Measurements from ENCODE around the gene HTRA1. TPM values are rescaled to one million over a fixed set of nuclear protein-coding genes. Genes with fewer than 3 reads are reported as not detected.

Gene HTRA1
- total and polyA plus RNA-seq, 2 donors (not counting 1 experiment from before 2014, with no cell fraction given): 109 to 216 TPM

GRCh38 chr10:122486406-122487080, 25.2 kb downstream of the HTRA1 start:
- no peak for DNase-seq (ENCODE audit: low read depth in 2 of 2)
- H3K4me3 ChIP-seq (replicated peaks in 1 of 4; ENCODE audit: control extremely low read depth in 1 of 4, insufficient read depth in 1 of 4, low read depth in 3 of 4, low read length in 4 of 4): no peak overlapping the region
- no peaks in the 10 kb centered on the region for H3K27me3 ChIP-seq (ENCODE audit: control insufficient read depth, insufficient read depth, low read length)
- H3K4me1 ChIP-seq (ENCODE audit: control insufficient read depth, extremely low read depth, insufficient read depth, low read length): peaks cover 3% of the 10 kb centered on the region
- TF ChIP-seq EZH2 (IDR thresholded peaks at IDR 0.05; ENCODE audit: low read length, missing control alignments): no peak
- no peak for TF ChIP-seq CTCF (conservative IDR thresholded peaks at IDR 0.05 in 1 of 2, IDR thresholded peaks at IDR 0.05 in 1 of 2; ENCODE audit: low read depth in 1 of 2, low read length in 2 of 2)
- H4K20me1 ChIP-seq (ENCODE audit: control insufficient read depth, extremely low read depth, insufficient read depth, low read length): no peaks in the 10 kb centered on the region
- no peaks in the 10 kb centered on the region for H3K79me2 ChIP-seq (ENCODE audit: control insufficient read depth, insufficient read depth, low read length)
- H3K9me3 ChIP-seq (ENCODE audit: control insufficient read depth, insufficient read depth, low read depth, low read length): no peaks in the 10 kb centered on the region
- no peak overlapping the region for H3K4me2 ChIP-seq (ENCODE audit: extremely low read depth, insufficient read depth, low read length)
- H3K27ac ChIP-seq (ENCODE audit: insufficient read depth, low read length): no peak overlapping the region
- no peak overlapping the region for H2AFZ ChIP-seq (ENCODE audit: low read length)
- no peaks in the 10 kb centered on the region for H3K36me3 ChIP-seq (ENCODE audit: control insufficient read depth, insufficient read depth, low read length)
- H3K9ac ChIP-seq (ENCODE audit: insufficient read depth, low read length): no peak overlapping the region

GRCh38 chr10:122487174-122487765, 25.9 kb downstream of the HTRA1 start:
- no peak overlapping the region for H3K9ac ChIP-seq (ENCODE audit: insufficient read depth, low read length)
- no peaks in the 10 kb centered on the region for H4K20me1 ChIP-seq (ENCODE audit: control insufficient read depth, extremely low read depth, insufficient read depth, low read length)
- no peaks in the 10 kb centered on the region for H3K79me2 ChIP-seq (ENCODE audit: control insufficient read depth, insufficient read depth, low read length)
- no peaks in the 10 kb centered on the region for H3K36me3 ChIP-seq (ENCODE audit: control insufficient read depth, insufficient read depth, low read length)
- DNase-seq (ENCODE audit: low read depth in 2 of 2): peak in 1 of 2 donors; percentile 87
- no peak overlapping the region for H2AFZ ChIP-seq (ENCODE audit: low read length)
- H3K27me3 ChIP-seq (ENCODE audit: control insufficient read depth, insufficient read depth, low read length): no peaks in the 10 kb centered on the region
- H3K27ac ChIP-seq (ENCODE audit: insufficient read depth, low read length): no peak overlapping the region
- no peaks in the 10 kb centered on the region for H3K9me3 ChIP-seq (ENCODE audit: control insufficient read depth, insufficient read depth, low read depth, low read length)
- H3K4me1 ChIP-seq (ENCODE audit: control insufficient read depth, extremely low read depth, insufficient read depth, low read length): peaks cover 3% of the 10 kb centered on the region
- TF ChIP-seq EZH2 (IDR thresholded peaks at IDR 0.05; ENCODE audit: low read length, missing control alignments): no peak
- no peak for TF ChIP-seq CTCF (conservative IDR thresholded peaks at IDR 0.05 in 1 of 2, IDR thresholded peaks at IDR 0.05 in 1 of 2; ENCODE audit: low read depth in 1 of 2, low read length in 2 of 2)
- no peak overlapping the region for H3K4me3 ChIP-seq (replicated peaks in 1 of 4; ENCODE audit: control extremely low read depth in 1 of 4, insufficient read depth in 1 of 4, low read depth in 3 of 4, low read length in 4 of 4)
- no peak overlapping the region for H3K4me2 ChIP-seq (ENCODE audit: extremely low read depth, insufficient read depth, low read length)

- Histone ChIP-seq H2AFZ (ENCODE audit: low read length) (no peak overlapping the region), H3K9ac (ENCODE audit: insufficient read depth, low read length) (no peak overlapping the region), H3K9me3 (ENCODE audit: control insufficient read depth, insufficient read depth, low read depth, low read length) (no peaks in the 10 kb centered on the region), H3K79me2 (ENCODE audit: control insufficient read depth, insufficient read depth, low read length) (no peaks in the 10 kb centered on the region), H3K27ac (ENCODE audit: insufficient read depth, low read length) (no peak overlapping the region), H3K4me2 (ENCODE audit: extremely low read depth, insufficient read depth, low read length) (no peak overlapping the region), H3K36me3 (ENCODE audit: control insufficient read depth, insufficient read depth, low read length) (no peaks in the 10 kb centered on the region), H3K4me3 (replicated peaks in 1 of 4; ENCODE audit: control extremely low read depth in 1 of 4, insufficient read depth in 1 of 4, low read depth in 3 of 4, low read length in 4 of 4) (no peak overlapping the region), H4K20me1 (ENCODE audit: control insufficient read depth, extremely low read depth, insufficient read depth, low read length) (no peaks in the 10 kb centered on the region), H3K4me1 (ENCODE audit: control insufficient read depth, extremely low read depth, insufficient read depth, low read length) (peaks cover 3% of the 10 kb centered on the region), H3K27me3 (ENCODE audit: control insufficient read depth, insufficient read depth, low read length) (no peaks in the 10 kb centered on the region)
- DNase-seq (ENCODE audit: low read depth in 2 of 2): peak; percentile 33 to 73
- TF ChIP-seq EZH2 (IDR thresholded peaks at IDR 0.05; ENCODE audit: low read length, missing control alignments) (no peak), CTCF (conservative IDR thresholded peaks at IDR 0.05 in 1 of 2, IDR thresholded peaks at IDR 0.05 in 1 of 2; ENCODE audit: low read depth in 1 of 2, low read length in 2 of 2) (no peak)
Measured at GRCh38 chr10:122490268-122490667, 28.9 kb downstream of the HTRA1 start.
